Measurements from ENCODE around the gene SLC16A13.
"Not testable (repeated sequence)": the region's sequence is repeated elsewhere in the genome, so short reads cannot be mapped to it uniquely, and the experiment has no call there.

Gene SLC16A13

GRCh38 chr17:7035591-7036368 lies at the start of gene SLC16A13:
Gene SLC16A13, plus strand, starts transcription at chr17:7036015. Its CDS starts 368 bp downstream, at chr17:7036383.
- H3K4me3 ChIP-seq, result peak within 1 kb of the TSS; percentile 94
- peak within 1 kb of the TSS; percentile 85 for H3K9ac ChIP-seq (ENCODE audit: insufficient read length)
- peak within 1 kb of the TSS; percentile 77 for H3K27ac ChIP-seq
- TF ChIP-seq FOXP2 (optimal IDR thresholded peaks at IDR 0.05; ENCODE audit: control extremely low read depth, extremely low read length, insufficient read depth), result no peak
- TF ChIP-seq EZH2 (IDR thresholded peaks at IDR 0.05), result no peak
- TF ChIP-seq POLR2AphosphoS5 (IDR thresholded peaks at IDR 0.05; ENCODE audit: borderline replicate concordance, low read depth, low read length), result peak; percentile 82
- no peaks in the 10 kb centered on the region for H3K36me3 ChIP-seq (ENCODE audit: insufficient read depth, low read length)
- peak; percentile 65 for DNase-seq (ENCODE audit: low read depth, low spot score)
- H3K9me3 ChIP-seq (ENCODE audit: low read depth, low read length), result no peaks in the 10 kb centered on the region

DNA sequence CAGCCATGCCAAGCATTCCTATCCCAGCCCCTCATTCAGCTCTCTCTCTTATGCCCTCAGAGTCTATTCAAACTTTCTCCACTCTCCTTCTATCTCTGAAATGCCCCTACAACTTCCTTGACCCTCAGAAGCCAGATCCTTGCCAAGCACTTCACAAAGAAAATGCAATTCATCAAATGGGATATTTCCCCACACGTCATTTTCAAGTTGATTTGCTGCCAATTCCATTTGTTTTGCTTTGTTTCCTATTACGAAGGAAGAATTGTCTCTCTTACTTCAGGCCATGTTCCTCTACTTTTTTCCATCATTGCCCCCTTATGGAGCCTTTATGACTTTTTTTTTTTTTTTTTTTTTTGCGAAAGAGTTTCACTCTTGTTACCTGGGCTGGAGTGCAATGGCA lies 49.1 kb upstream of the SLC16A13 start:
- no peaks in the 10 kb centered on the region for H3K9me3 ChIP-seq (ENCODE audit: low read depth, low read length)
- no peak overlapping the region for H3K4me3 ChIP-seq
- no peak overlapping the region for H3K9ac ChIP-seq (ENCODE audit: insufficient read length)
- H3K36me3 ChIP-seq (ENCODE audit: insufficient read depth, low read length), result no peaks in the 10 kb centered on the region
- DNase-seq (ENCODE audit: low read depth, low spot score), result no peak
- no peak overlapping the region for H3K27ac ChIP-seq
- TF ChIP-seq EZH2 (IDR thresholded peaks at IDR 0.05) (no peak), POLR2AphosphoS5 (IDR thresholded peaks at IDR 0.05; ENCODE audit: borderline replicate concordance, low read depth, low read length) (no peak), FOXP2 (optimal IDR thresholded peaks at IDR 0.05; ENCODE audit: control extremely low read depth, extremely low read length, insufficient read depth) (no peak)

DNA sequence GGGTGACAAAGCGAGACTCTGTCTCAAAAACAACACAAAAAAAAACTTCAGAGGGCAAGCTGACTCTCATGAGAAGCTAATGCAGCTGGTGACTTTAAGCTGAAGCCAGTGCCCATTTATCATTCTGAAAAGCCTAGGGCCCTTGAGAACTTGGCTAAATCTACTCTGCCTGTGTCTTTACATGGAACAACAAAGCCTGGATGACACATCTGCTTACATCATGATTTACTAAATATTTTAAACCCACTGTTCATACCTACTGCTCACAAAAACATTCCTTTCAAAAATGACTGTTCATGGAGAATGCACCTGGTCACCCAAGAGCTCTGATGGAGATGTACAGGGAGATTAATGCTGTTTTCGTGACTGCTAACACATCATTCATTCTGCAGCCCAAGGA lies 46.0 kb upstream of the SLC16A13 start:
- DNase-seq (ENCODE audit: low read depth, low spot score), result no peak
- no peaks in the 10 kb centered on the region for H3K9me3 ChIP-seq (ENCODE audit: low read depth, low read length)

GRCh38 chr17:6993613-6994056 lies 42.2 kb upstream of the SLC16A13 start:
- H3K9ac ChIP-seq (ENCODE audit: insufficient read length); H3K36me3 ChIP-seq (ENCODE audit: insufficient read depth, low read length); DNase-seq (ENCODE audit: low read depth, low spot score); H3K4me3 ChIP-seq; H3K9me3 ChIP-seq (ENCODE audit: low read depth, low read length); H3K27ac ChIP-seq: not testable (repeated sequence)

More for the DNA sequence above, 46.0 kb upstream of the SLC16A13 start:
- TF ChIP-seq EZH2 (IDR thresholded peaks at IDR 0.05), result no peak
- TF ChIP-seq FOXP2 (optimal IDR thresholded peaks at IDR 0.05; ENCODE audit: control extremely low read depth, extremely low read length, insufficient read depth), result no peak
- TF ChIP-seq POLR2AphosphoS5 (IDR thresholded peaks at IDR 0.05; ENCODE audit: borderline replicate concordance, low read depth, low read length), result no peak
- H3K9ac ChIP-seq (ENCODE audit: insufficient read length), result no peak overlapping the region
- no peaks in the 10 kb centered on the region for H3K36me3 ChIP-seq (ENCODE audit: insufficient read depth, low read length)
- H3K27ac ChIP-seq, result no peak overlapping the region
- no peak overlapping the region for H3K4me3 ChIP-seq

DNA sequence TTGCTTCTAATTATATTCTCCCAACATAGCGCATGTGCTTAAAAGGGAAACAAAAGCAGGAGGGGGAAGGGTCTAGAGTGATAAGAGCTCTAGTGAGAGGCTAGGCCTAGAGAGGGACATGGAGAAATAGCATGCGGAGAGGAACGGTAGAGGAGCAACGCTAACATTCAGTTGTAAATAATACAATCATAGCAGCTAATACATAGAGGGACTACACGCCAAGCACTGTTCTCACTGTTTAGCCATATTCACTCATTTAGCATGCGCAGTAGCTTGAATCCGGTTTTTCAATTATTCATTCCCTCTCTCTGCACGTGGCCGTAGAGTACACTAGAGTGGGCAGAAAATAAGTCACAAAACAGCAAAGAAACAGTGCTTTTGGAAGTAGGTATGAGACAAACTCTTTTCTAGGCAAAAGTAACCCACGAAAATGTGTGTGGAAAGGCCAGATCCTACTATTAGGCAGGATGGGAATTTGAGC lies 41.7 kb upstream of the SLC16A13 start:
- H3K27ac ChIP-seq, result no peak overlapping the region
- H3K9ac ChIP-seq (ENCODE audit: insufficient read length), result no peak overlapping the region
- TF ChIP-seq POLR2AphosphoS5 (IDR thresholded peaks at IDR 0.05; ENCODE audit: borderline replicate concordance, low read depth, low read length) (no peak), EZH2 (IDR thresholded peaks at IDR 0.05) (no peak), FOXP2 (optimal IDR thresholded peaks at IDR 0.05; ENCODE audit: control extremely low read depth, extremely low read length, insufficient read depth) (no peak)
- H3K36me3 ChIP-seq (ENCODE audit: insufficient read depth, low read length), result no peaks in the 10 kb centered on the region
- no peak overlapping the region for H3K4me3 ChIP-seq
- H3K9me3 ChIP-seq (ENCODE audit: low read depth, low read length), result no peaks in the 10 kb centered on the region
- DNase-seq (ENCODE audit: low read depth, low spot score), result no peak

- Histone ChIP-seq H3K36me3 (ENCODE audit: insufficient read depth, low read length) (no peaks in the 10 kb centered on the region), H3K27ac (no peak overlapping the region), H3K4me3 (no peak overlapping the region), H3K9ac (ENCODE audit: insufficient read length) (no peak overlapping the region), H3K9me3 (ENCODE audit: low read depth, low read length) (no peaks in the 10 kb centered on the region)
- TF ChIP-seq EZH2 (IDR thresholded peaks at IDR 0.05) (no peak), POLR2AphosphoS5 (IDR thresholded peaks at IDR 0.05; ENCODE audit: borderline replicate concordance, low read depth, low read length) (no peak), FOXP2 (optimal IDR thresholded peaks at IDR 0.05; ENCODE audit: control extremely low read depth, extremely low read length, insufficient read depth) (no peak)
- DNase-seq (ENCODE audit: low read depth, low spot score), result no peak
Observed at GRCh38 chr17:6994666-6995256, 41.1 kb upstream of the SLC16A13 start.

DNA sequence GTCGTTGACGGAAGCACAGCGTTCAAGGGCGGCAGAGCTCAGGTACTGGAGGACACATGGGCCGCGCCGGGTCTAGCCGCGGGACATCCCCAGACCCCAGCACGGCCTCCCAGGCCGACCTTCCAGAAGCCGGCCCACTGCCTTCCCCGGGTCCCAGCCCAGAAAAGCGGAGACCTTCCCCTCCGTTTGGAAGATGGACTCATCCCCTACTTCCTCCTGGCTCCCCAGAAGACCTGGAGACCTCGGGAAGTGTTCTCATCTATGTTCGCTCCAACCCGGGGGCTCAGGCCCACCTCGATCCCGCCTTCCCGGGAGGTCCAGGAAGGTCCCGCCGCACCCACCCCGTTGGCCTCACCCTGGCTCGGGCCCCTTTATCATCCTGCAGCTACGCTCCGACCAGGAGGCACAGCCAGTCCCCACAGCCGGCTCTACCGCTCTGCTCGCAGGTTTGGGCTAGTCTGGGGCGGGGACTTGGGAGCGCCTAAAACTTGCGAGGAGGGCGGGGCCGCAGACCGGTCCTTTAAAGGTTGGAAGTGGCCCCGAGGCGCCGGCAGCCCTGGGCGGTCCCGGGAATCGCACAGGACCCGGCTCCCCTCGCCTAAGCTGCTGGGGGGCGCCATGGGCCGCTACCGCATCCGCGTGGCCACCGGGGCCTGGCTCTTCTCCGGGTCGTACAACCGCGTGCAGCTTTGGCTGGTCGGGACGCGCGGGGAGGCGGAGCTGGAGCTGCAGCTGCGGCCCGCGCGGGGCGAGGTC lies 40.1 kb upstream of the SLC16A13 start, which contains the start of gene ALOX12:
Gene ALOX12, plus strand, starts transcription at position 550 of the 756 bp plus-strand sequence. Its CDS starts 69 bp downstream, at position 619.
- no peak within 1 kb of the TSS for H3K9ac ChIP-seq (ENCODE audit: insufficient read length)
- no peak within 1 kb of the TSS for H3K4me3 ChIP-seq
- H3K9me3 ChIP-seq (ENCODE audit: low read depth, low read length), result no peaks in the 10 kb centered on the region
- H3K36me3 ChIP-seq (ENCODE audit: insufficient read depth, low read length), result no peaks in the 10 kb centered on the region
- no peak for DNase-seq (ENCODE audit: low read depth, low spot score)
- H3K27ac ChIP-seq, result no peak within 1 kb of the TSS
- no peak for TF ChIP-seq POLR2AphosphoS5 (IDR thresholded peaks at IDR 0.05; ENCODE audit: borderline replicate concordance, low read depth, low read length)
- TF ChIP-seq EZH2 (IDR thresholded peaks at IDR 0.05), result no peak
- no peak for TF ChIP-seq FOXP2 (optimal IDR thresholded peaks at IDR 0.05; ENCODE audit: control extremely low read depth, extremely low read length, insufficient read depth)

Measured in SK-N-MC (cell line).